Erythroblast (primary cell): ENCODE results near the gene TMEM266.

Experiments used
- DNase-seq, 2 experiments: peaks; one replicate each; lab custom pipeline; 2025; lab: John Stamatoyannopoulos, UW
- GATA1 ChIP-seq: IDR thresholded peaks from 2 replicates; pipeline ENCODE4 v1.6.1; 2011; ENCODE audit warnings: low read depth, mild to moderate bottlenecking, control low read depth, low read length, moderate library complexity
- POLR2A ChIP-seq: IDR thresholded peaks from 2 replicates; pipeline ENCODE4 v1.6.1; 2011; ENCODE audit warnings: mild to moderate bottlenecking, low read length

Gene TMEM266

DNA sequence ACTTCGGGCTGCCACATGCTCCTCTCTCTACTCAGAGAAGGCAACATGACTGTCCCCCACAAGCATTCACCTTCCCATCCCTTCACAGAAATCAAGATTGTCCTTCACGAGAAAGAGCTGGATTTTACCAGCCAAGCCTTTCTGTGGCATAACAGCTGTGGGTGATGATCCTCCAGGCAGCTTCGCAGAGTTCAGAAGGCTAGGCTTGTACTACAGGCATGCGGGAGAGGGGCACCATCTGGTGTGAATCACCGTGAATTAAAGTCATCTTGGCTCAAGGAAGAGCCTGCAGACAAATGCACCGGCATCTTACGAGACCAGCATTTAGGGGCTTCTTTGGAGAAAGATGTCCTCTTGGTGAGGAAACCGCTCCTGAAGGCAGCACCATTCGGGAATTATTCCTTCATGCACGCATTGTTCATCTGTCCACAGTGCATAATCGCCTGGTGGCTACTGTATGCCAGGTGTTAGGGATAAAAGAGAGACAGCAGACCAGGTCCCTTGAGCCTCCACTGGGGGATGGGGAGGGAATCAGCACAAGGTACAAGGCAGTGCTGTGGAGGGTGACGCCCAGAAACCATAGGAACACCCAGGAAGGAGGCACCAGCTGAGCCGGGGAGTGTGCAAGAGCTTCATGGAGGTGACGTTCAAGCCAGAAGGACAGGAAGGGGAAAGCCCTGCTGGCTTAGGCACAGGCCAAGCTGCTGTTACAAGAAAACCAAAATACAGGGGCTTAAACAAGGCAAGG is 108.6 kb downstream of the TMEM266 start:
- TF ChIP-seq POLR2A (no peak), GATA1 (no peak)
- no peak for DNase-seq

DNA sequence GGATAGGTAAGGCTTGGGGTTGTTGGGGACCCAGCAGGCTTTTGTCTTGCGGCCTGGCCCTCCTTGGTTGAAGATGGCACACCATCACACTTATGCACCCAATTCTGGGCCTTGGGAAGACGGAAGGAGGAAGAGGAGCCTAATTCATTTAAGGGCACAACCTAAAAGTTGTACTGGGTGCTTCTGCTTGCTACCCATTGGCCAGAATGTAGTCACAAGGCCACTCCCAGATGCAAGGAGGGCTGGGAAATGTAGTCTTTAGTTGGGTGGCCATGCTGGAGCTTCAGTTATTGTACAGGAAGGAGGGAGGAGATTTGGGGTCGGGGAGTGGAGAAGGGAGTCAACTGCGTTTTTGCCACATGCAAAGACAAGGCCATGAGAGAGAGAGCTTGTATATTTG is 109.2 kb downstream of the TMEM266 start:
- TF ChIP-seq GATA1, result no peak
- no peak for TF ChIP-seq POLR2A
- DNase-seq, result peak in 1 of 2 experiments; percentile 14

DNA sequence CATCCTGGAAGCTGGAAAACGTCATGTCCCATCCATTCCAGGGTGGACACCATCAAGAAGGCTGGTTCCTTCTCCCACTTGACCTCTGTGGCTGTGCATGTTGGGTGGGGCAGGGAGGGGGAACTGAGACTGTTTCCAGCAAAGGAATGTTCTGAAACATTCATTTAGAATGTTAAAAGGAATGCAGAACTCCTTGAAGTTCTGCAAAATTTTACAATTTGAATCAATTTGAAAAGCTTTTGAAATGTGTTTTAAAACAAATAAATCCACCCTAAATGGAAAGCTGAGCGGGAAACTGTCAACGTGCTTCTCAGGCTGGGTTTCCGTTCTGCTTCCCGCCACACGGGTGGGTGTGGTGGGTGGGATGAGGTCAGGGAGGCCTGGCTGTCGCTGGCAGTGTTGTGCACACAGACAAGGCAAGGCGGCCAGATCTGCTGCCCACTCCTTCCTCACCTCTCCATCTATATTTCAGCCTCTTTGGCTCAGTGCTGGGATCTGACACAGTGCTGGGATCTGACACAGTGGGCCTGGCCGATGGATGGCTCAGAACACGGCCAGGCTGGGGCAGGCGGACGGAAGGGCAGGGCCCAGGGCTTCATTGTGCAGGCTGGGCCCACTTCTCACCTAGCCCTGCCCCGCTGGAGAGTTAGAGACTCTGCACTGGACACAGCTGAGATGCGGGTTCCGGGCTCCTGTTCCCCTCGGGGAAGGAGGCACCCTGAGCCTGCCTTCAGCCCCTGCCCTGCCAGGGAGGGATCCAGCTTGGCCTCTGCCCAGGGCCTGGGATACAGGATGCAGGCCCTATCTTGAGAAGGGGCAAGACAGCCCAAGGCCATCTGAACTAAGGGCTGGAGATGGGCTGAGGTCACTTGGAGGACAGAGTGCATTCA is 110.4 kb downstream of the TMEM266 start:
- TF ChIP-seq POLR2A, result no peak
- no peak for TF ChIP-seq GATA1
- no peak for DNase-seq

DNA sequence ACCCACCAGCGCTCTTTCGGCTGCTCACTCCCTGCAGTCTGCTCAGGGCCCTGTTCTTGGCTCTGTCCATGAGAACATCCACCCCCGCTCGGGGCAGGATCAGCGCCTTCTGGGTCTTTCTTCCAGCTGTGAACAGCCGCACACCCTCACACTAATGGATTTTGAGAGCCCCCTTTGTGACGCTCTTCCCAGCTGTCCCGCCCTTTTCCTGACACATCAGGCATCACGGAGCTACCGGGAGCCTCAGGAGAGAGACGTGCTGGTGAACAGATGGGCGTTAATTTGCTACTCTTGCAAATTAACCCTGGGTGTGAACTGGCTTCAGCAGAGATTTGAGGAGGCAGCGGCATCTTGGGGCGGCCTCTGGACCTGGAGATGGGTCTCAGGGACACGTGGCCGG is 113.0 kb downstream of the TMEM266 start:
- TF ChIP-seq POLR2A, result no peak
- TF ChIP-seq GATA1, result no peak
- no peak for DNase-seq

DNA sequence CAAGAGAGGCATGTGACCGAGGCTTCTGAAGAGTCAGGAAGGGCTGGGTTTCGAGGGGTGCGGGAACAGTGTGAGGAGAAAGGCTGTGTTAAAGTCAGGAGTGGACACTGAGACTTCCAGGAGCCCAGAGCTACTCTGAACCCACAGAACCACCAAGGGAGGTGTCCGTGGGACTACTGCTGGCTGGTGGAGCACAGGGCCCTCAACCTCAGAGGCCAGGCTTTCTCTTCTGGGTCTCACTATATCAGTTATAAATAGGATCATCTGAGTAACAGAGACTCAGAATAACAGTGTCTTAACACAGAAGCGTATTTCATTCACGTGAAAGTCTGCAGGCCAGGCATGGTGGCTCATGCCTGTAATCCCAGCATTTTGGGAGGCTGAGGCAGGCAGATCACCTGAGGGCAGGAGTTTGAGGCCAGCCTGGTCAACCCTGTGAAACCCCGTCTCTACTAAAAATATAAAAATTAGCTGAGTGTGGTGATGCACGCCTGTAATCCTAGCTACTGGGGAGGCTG is 113.6 kb downstream of the TMEM266 start:
- TF ChIP-seq GATA1 (no peak), POLR2A (no peak)
- no peak for DNase-seq

DNA sequence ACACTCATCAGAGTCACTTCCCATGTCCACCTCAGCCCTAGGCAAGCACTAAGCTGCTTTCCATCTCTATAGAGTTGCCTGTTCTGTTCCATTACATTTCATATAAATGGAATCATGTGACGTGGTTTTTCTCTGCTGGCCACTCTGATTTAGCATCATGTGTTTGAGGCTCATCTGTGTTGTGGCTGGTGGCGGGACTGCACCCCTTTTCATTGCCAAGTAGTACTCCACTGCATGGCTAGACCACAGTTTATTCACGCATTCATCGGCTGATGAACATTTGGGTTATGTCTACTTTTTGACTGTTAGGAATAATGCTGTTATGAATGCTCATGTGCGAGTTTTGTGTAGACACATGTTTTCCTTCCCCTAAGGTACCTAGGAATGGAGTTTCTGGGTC is 114.9 kb downstream of the TMEM266 start:
- TF ChIP-seq GATA1, result no peak
- TF ChIP-seq POLR2A, result no peak
- DNase-seq, result no peak

DNA sequence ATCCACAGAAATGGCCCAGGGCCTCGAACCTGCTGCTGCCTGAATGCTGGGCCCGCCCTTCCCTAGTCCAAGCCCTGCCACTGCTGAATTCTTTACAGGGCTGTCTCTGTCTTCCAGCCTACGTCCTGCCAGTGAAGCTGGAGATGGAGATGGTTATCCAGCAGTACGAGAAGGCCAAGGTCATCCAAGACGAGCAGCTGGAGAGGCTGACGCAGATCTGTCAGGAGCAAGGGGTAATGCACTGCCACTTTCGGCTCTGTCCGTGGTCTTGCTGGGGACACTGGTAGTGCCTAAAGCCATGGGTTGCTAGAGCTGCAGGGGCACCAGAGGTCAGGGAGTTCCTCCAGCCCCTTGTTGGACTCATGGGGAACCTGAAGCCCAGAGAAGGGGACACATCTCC is 115.7 kb downstream of the TMEM266 start:
- TF ChIP-seq POLR2A (no peak), GATA1 (no peak)
- DNase-seq, result no peak

DNA sequence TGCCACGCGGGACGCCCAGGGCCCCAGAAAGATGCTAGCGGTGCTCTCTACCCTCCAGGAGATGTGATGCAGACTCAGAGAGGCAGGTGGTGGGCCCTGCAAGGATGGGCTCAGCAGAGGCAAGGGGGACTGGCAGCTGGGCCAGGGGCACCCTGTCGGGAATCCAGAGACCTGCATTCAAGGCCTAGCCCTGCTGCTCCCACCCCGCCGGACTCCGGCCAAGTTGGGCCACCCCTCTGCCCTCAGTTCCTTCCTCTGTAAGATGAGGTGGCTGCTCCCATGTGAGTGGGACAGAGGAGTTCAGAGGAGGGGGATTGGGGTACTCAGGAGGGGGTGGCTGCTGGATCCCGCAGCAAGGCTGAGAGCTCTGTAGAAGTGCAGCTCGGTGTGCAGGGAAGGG is 116.3 kb downstream of the TMEM266 start:
- no peak for DNase-seq
- TF ChIP-seq POLR2A (no peak), GATA1 (no peak)

DNA sequence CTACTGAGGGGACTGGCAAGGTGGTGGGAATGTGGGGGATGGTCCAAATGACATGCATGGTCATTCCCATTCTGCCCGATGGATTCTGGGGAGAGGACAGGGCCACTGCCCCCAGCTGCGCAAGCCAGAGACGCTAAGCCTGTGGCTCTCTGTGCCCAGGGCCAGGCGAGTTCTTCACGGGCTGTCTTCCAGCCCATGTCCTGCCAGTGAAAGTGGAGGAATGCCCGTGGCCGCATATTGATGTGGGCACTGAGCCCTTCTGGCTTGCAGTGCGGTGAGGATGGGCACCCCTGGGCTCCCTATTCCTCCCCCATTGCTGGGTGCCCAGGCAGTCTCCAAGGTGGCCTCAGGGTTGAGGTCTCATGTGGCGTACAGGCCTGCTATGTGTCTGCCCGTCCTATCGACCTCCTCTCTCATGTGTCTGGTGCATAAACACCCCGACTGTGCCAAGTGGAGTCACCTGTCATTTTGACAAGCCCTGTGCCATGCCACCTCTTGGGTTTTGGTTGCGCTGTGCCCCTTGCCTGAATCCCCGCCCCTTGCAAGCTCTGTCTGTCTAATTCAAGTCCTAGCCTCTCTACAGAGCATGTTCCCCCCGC is 116.8 kb downstream of the TMEM266 start:
- no peak for DNase-seq
- TF ChIP-seq POLR2A (no peak), GATA1 (no peak)

DNA sequence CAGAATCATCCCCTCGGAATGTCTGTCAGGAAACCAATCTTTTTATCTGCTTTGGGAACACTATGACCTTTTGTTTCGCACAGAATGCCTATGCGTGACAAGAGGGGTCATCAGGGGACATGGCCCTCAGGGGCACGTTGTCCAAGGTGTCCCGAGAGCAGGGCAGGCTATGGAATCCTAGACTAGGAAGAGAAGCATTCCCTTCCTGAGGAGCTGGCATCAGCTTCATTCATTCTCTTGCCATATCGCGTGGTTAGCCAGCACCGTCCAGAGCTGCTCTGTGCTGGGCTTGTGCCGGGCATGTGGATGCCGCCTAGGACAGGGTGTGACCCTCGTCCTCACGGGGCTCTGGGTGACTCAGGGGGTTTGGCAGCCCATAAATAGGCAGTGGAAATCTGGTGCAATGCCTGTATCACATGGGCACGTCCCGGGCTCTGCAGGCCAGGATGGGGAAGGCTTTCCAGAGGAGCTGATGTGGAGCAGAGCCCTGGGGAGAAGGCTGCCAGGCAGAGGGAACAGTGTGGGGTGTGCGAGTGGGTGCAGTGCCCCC is 117.8 kb downstream of the TMEM266 start:
- DNase-seq, result no peak
- TF ChIP-seq POLR2A (no peak), GATA1 (no peak)

DNA sequence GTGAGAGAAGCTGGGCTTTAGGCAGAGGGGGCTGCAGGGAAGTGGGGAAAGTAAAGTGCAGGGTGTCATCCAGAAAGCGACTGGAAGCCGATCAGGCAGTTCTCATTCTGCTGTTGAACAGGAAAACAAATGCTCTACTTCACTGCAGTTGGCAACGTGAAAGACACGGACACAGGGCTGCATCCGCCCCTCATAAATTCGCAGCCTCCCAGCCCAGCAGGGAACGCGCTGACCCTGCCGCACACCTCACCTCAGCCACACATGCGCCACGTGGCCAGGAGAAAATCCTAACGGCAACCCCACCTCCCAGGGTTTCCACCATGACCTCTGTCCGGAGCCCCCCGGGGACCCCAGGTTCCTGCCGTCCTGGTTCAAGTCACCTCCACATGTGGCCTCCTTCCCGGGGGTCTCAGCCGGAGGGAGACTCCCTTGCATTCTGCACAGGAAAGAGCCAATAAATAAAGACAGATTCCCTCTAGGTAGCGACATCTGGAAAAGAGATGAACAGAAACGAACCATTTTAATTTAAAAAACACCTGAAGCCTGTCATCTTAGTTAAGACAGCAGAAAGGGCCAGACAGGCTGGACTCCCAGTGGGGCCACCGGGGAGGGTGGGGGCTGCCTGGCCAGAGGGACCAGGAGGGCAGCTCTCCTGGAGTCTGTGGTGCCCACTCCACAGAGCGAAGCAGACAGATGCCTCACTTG is 118.7 kb downstream of the TMEM266 start:
- no peak for DNase-seq
- TF ChIP-seq GATA1 (no peak), POLR2A (no peak)

DNA sequence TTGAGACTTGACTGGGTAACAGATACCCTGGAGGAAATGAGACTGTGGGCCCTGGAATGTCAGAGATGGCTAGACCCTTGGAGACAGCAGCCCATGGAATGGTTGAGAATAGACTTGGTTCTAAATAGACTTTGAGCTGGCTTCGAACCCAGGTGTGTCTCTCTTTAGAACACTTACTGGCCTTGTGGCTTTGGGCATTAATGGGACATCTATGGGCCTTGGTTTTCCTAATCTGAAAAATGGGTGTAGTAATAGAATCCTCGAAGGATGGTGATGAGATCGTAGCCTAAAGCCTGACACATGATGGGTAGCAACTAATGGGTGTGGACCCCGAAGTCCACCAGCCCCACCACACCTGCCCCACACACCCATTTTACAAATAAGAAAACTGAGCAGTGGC is 119.2 kb downstream of the TMEM266 start:
- no peak for DNase-seq
- TF ChIP-seq GATA1 (no peak), POLR2A (no peak)

DNA sequence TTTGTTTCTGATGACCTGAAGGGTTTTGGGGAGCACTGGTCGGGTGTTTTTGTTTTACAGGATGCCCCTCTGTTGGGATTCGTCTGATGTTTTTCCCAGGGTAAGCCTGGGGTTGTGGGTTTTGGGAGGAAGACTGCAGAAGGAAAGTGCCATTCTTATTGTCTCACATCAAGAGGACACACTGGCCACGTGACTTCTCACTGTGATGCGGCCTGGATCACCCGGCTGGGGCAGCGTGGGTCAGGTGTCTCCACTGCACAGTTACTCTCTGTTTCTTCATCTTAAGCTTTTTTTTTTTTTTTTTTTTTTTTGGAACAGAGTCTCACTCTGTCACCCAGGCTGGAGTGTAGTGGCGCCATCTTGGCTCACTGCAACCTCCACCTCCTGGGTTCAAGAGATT is 120.5 kb downstream of the TMEM266 start:
- TF ChIP-seq POLR2A (no peak), GATA1 (no peak)
- no peak for DNase-seq

DNA sequence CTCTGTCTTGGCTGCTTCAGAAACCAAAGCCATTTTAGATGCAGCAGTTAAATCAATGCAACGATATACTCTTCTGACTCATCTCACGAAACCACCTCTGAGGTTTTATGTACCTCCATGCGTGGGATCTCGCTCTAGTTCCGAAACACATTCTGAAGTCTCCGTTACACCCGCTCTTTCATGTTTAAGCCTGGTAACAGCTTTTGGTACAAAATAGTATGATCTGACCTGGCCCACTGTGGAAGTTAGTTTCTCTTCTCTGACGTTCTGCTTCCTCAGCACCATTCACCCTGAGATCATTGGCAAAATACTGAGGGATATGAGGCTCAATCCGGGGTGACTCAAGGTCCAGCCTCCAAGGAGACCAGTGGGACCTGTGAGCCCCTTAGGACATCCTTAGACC is 121.9 kb downstream of the TMEM266 start:
- TF ChIP-seq GATA1 (no peak), POLR2A (no peak)
- no peak for DNase-seq
